NT2/D1 (cell line): ENCODE results near the gene PCYT1B.

ENCODE experiments used
- SUZ12 ChIP-seq: IDR thresholded peaks from 2 replicates; pipeline ENCODE4 v1.6.1; 2011; ENCODE audit not compliant: insufficient read length, insufficient read depth; ENCODE audit errors: extremely low read depth
- YY1 ChIP-seq: IDR thresholded peaks from 2 replicates; pipeline ENCODE4 v1.6.1; 2011; ENCODE audit not compliant: insufficient read length, insufficient read depth
- ZNF274 ChIP-seq: IDR thresholded peaks from 2 replicates; pipeline ENCODE4 v1.6.1; 2011; ENCODE audit warnings: mild to moderate bottlenecking, low read depth, low read length

GRCh38 chrX:24513416-24513815 lies 133.7 kb downstream of the PCYT1B start:
- TF ChIP-seq YY1 (no peak), ZNF274 (no peak), SUZ12 (no peak)
